CD14-positive monocyte (primary cell): Measurements from ENCODE around the gene MRM3. TPM values are rescaled to one million over a fixed set of nuclear protein-coding genes. Genes with fewer than 3 reads are reported as not detected.
"Not testable (repeated sequence)": the region's sequence is repeated elsewhere in the genome, so short reads cannot be mapped to it uniquely, and the experiment has no call there.

Experiments
- DNase-seq, 3 donors: peaks; one replicate each; pipeline ENCODE4 v3.0.0-alpha.2; 2011 to 2022
- H2AFZ ChIP-seq: 2 replicates; pipeline ENCODE4 v1.6.0; 2012; ENCODE audit warnings: mild to moderate bottlenecking, low read depth, low read length, inconsistent platforms; ENCODE audit not compliant: insufficient read depth, poor library complexity, severe bottlenecking
- H3K27ac ChIP-seq, 2 donors: 1 replicate in 1 of 2; 2 replicates in 1 of 2; pipeline ENCODE4 v1.5.1; 2012 to 2013; ENCODE audit warnings: low read length in 2 of 2, control low read depth in 1 of 2, inconsistent platforms in 1 of 2, low read depth in 1 of 2, mild to moderate bottlenecking in 1 of 2
- H3K27me3 ChIP-seq, 2 donors: one replicate each; pipeline versions ENCODE4 v1.6.0 to v1.6.1; 2011 to 2013; ENCODE audit warnings: low read length in 2 of 2; ENCODE audit not compliant: control insufficient read depth in 2 of 2, insufficient read depth in 2 of 2
- H3K36me3 ChIP-seq, 2 donors: replicated peaks in 1 of 2; 1 replicate in 1 of 2; 2 replicates in 1 of 2; pipeline versions ENCODE4 v1.5.1 to v1.6.1; 2012 to 2013; ENCODE audit warnings: low read length in 2 of 2, control low read depth in 1 of 2, inconsistent platforms in 1 of 2, mild to moderate bottlenecking in 1 of 2; ENCODE audit not compliant: insufficient read depth in 2 of 2, control insufficient read depth in 1 of 2
- H3K4me1 ChIP-seq, 2 donors: 1 replicate in 1 of 2; 2 replicates in 1 of 2; pipeline versions ENCODE4 v1.5.1 to v1.6.1; 2012 to 2013; ENCODE audit warnings: low read length in 2 of 2, control low read depth in 1 of 2, inconsistent platforms in 1 of 2, mild to moderate bottlenecking in 1 of 2, moderate library complexity in 1 of 2; ENCODE audit not compliant: insufficient read depth in 2 of 2, control insufficient read depth in 1 of 2
- H3K4me2 ChIP-seq: replicated peaks from 2 replicates; pipeline ENCODE3; 2012; ENCODE audit warnings: low read length, moderate library complexity, mild to moderate bottlenecking; ENCODE audit not compliant: poor library complexity, severe bottlenecking; ENCODE audit errors: extremely low read depth
- H3K4me3 ChIP-seq, 3 experiments: fragments of 200-600 bp in 1 of 3; sonication (generic) in 1 of 3; replicated peaks in 1 of 3; 1 replicate in 2 of 3; 2 replicates in 1 of 3; pipeline ENCODE4 v1.5.1; 2011 to 2013; ENCODE audit warnings: low read length in 3 of 3, mild to moderate bottlenecking in 3 of 3, control low read depth in 2 of 3, low read depth in 2 of 3, inconsistent platforms in 1 of 3, moderate library complexity in 1 of 3
- H3K79me2 ChIP-seq: 2 replicates; pipeline ENCODE4 v1.6.0; 2012; ENCODE audit warnings: mild to moderate bottlenecking, control low read depth, inconsistent platforms, low read length, moderate library complexity; ENCODE audit not compliant: insufficient read depth
- H3K9ac ChIP-seq: 2 replicates; pipeline ENCODE4 v1.6.0; 2017; ENCODE audit warnings: low read length, mild to moderate bottlenecking; ENCODE audit not compliant: insufficient read depth, poor library complexity, severe bottlenecking
- H3K9me3 ChIP-seq, 2 donors: replicated peaks in 1 of 2; 1 replicate in 1 of 2; 2 replicates in 1 of 2; pipeline versions ENCODE4 v1.5.1 to v1.6.1; 2012 to 2013; ENCODE audit warnings: low read length in 2 of 2, control low read depth in 1 of 2; ENCODE audit not compliant: control insufficient read depth in 1 of 2, insufficient read depth in 1 of 2
- H4K20me1 ChIP-seq: 2 replicates; pipeline ENCODE4 v1.6.0; 2012; ENCODE audit warnings: mild to moderate bottlenecking, low read length, control low read depth, moderate library complexity; ENCODE audit not compliant: insufficient read depth
- H3K27ac Mint-ChIP-seq, 7 donors: one replicate each; pipeline ENCODE4 v1.8.0; 2020; ENCODE audit warnings: mild to moderate bottlenecking in 7 of 7, mixed read lengths in 7 of 7, moderate library complexity in 6 of 7, inconsistent platforms in 2 of 7
- H3K27me3 Mint-ChIP-seq, 3 donors: one replicate each; pipeline ENCODE4 v1.8.0; 2021 to 2022; ENCODE audit warnings: low read depth in 3 of 3, mild to moderate bottlenecking in 3 of 3, mixed read lengths in 3 of 3, moderate library complexity in 3 of 3, inconsistent platforms in 1 of 3
- H3K36me3 Mint-ChIP-seq, 2 donors: one replicate each; pipeline ENCODE4 v1.8.0; 2020; ENCODE audit warnings: mixed read lengths in 2 of 2, inconsistent platforms in 1 of 2, mild to moderate bottlenecking in 1 of 2
- H3K4me1 Mint-ChIP-seq: one replicate; pipeline ENCODE4 v1.8.0; 2020; ENCODE audit warnings: mild to moderate bottlenecking, mixed read lengths
- H3K4me3 Mint-ChIP-seq, 2 donors: one replicate each; pipeline ENCODE4 v1.8.0; 2020; ENCODE audit warnings: mild to moderate bottlenecking in 2 of 2, mixed read lengths in 2 of 2, moderate library complexity in 1 of 2
- H3K9me3 Mint-ChIP-seq, 7 donors: one replicate each; pipeline ENCODE4 v1.8.0; 2020 to 2022; ENCODE audit warnings: mixed read lengths in 7 of 7, mild to moderate bottlenecking in 6 of 7, moderate library complexity in 6 of 7, inconsistent platforms in 2 of 7
- CTCF ChIP-seq: fragments of 200-600 bp; IDR thresholded peaks from one replicate; pipeline ENCODE4 v1.8.0; 2022; ENCODE audit warnings: antibody characterized with exemption, mild to moderate bottlenecking
- WGBS: methylation state at CpG from one replicate; pipeline ENCODE4 v1.1.5; 2013; ENCODE audit warnings: missing lambda C conversion rate; ENCODE audit not compliant: insufficient coverage; 5-methylcytosine and 5-hydroxymethylcytosine counted together
- intact Hi-C, 2 donors: fragments of 100-400 bp; cut with micrococcal nuclease; formaldehyde crosslinking; loops; one replicate each; pipeline versions ENCODE4 v1.15.0 to v1.15.1; 2023
- polyA plus RNA-seq, 3 donors: library from polyadenylated mRNA; depleted of rRNA in 1 of 3; unstranded in 2 of 3; stranded (reverse) in 1 of 3; fragments of 300-500 nt in 2 of 3; fragments of >200 nt in 1 of 3; fragmentation: Illumina TruSeq in 2 of 3; gene quantifications; 1 replicate in 2 of 3; 2 replicates in 1 of 3; pipeline ENCODE4 v1.2.3, GENCODE V29; 2012 to 2021

Gene MRM3
- polyA plus RNA-seq, 3 donors, result 9.3 to 15.4 (median 12.8) TPM

- H3K79me2 ChIP-seq, result peaks cover 37% of the 10 kb centered on the region
- H3K4me3 ChIP-seq, result no peak overlapping the region
- intact Hi-C loops, result no loop called here
- H3K27ac ChIP-seq, result no peak overlapping the region
- Mint-ChIP-seq H3K4me3 (no peak overlapping the region), H3K9me3 (peaks cover 0 to 3% (median 0%) of the 10 kb centered on the region in 7 donors), H3K36me3 (peaks cover 70 to 72% of the 10 kb centered on the region in 2 donors), H3K27me3 (peaks cover 2 to 4% (median 2%) of the 10 kb centered on the region in 3 donors), H3K4me1 (peaks cover 21% of the 10 kb centered on the region), H3K27ac (peak overlapping the region in 2 of 7 donors; percentile 59)
- H3K27me3 ChIP-seq, result no peaks in the 10 kb centered on the region
- no peak for TF ChIP-seq CTCF
- no peaks in the 10 kb centered on the region for H3K9me3 ChIP-seq
- no peak for DNase-seq
- peaks cover 5% of the 10 kb centered on the region for H4K20me1 ChIP-seq
- 98% methylated on average over 6 of the region's 9 CpGs for WGBS
- no peak overlapping the region for H3K9ac ChIP-seq
- peaks cover 45 to 67% of the 10 kb centered on the region in 2 donors for H3K36me3 ChIP-seq
- peaks cover 9 to 10% of the 10 kb centered on the region in 2 donors for H3K4me1 ChIP-seq
- no peak overlapping the region for H3K4me2 ChIP-seq
- H2AFZ ChIP-seq, result no peak overlapping the region
Measured at GRCh38 chr17:746181-746580, 36.0 kb upstream of the MRM3 start.

DNA sequence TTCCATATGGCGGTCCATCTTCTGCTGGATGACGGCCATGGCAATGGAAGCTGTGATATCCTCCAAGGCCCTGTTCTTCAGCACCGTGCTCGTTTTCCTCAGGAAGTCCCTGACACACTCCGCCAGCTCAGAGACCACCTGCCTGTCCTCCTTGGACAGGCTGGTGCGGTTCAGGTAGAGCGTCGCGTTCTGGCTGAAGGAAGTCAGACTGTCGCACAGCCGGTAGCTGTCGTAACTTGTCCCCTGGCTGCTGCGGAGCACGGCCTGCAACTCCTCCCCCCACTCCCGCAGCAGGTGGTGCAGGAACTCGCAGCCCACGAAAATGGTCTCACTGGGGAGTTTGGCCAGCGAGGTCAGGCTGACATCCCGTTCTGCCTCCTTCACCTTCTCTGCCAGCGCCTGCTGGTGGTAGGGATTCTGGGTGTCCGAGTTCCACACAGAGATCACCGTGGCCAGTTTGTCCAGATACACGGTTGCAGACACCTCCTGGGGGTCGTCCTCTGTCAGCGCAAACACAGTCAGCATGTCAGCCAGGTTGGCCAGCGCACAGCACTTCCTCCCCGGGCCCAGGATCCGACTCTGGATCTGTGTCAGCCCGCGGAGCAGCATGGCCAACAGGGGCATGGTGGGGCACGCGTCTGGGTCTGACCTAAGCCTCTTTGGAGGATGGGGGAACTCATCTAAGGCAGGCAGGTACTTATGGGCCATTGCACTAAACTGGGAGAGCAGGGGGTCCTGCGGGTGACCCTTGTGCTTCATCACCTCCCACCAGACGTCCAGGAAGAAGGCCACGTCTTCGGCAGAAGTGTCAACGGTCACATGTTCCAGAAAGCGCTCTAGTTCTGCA lies 35.1 kb upstream of the MRM3 start:
- H3K79me2 ChIP-seq, result peaks cover 43% of the 10 kb centered on the region

GRCh38 chr17:748604-749003 lies 33.5 kb upstream of the MRM3 start:
- H3K9me3 ChIP-seq, H3K27ac ChIP-seq, DNase-seq, H3K9ac ChIP-seq, H3K9me3 Mint-ChIP-seq, H3K27me3 ChIP-seq, H3K4me2 ChIP-seq, H3K27me3 Mint-ChIP-seq, H4K20me1 ChIP-seq, intact Hi-C loops, H3K4me3 Mint-ChIP-seq, H3K4me3 ChIP-seq, H2AFZ ChIP-seq: not testable (repeated sequence)
- H3K79me2 ChIP-seq, result peaks cover 43% of the 10 kb centered on the region
- H3K4me1 Mint-ChIP-seq, result peaks cover 29% of the 10 kb centered on the region
- H3K4me1 ChIP-seq, result peaks cover 19 to 26% of the 10 kb centered on the region in 2 donors
- H3K27ac Mint-ChIP-seq, result peak overlapping the region in 2 of 7 donors; percentile 55 to 62
- H3K36me3 ChIP-seq, result peaks cover 41 to 50% of the 10 kb centered on the region in 2 donors
- WGBS, result 100% methylated on average over 1 of the region's 4 CpGs
- H3K36me3 Mint-ChIP-seq, result peaks cover 50 to 52% of the 10 kb centered on the region in 2 donors

More for the DNA sequence above, 35.1 kb upstream of the MRM3 start:
- Mint-ChIP-seq H3K27ac (peak overlapping the region in 2 of 7 donors; percentile 28 to 57), H3K27me3 (peaks cover 2 to 4% (median 2%) of the 10 kb centered on the region in 3 donors), H3K36me3 (peaks cover 63 to 64% of the 10 kb centered on the region in 2 donors), H3K9me3 (peaks cover 0 to 3% (median 0%) of the 10 kb centered on the region in 7 donors), H3K4me1 (peaks cover 23% of the 10 kb centered on the region), H3K4me3 (no peak overlapping the region)
- Histone ChIP-seq H3K27me3 (no peaks in the 10 kb centered on the region), H3K4me1 (peaks cover 13 to 17% of the 10 kb centered on the region in 2 donors), H4K20me1 (peaks cover 5% of the 10 kb centered on the region), H3K27ac (no peak overlapping the region), H3K4me2 (no peak overlapping the region), H3K9me3 (no peaks in the 10 kb centered on the region), H3K9ac (no peak overlapping the region), H2AFZ (no peak overlapping the region), H3K36me3 (peaks cover 45 to 66% of the 10 kb centered on the region in 2 donors), H3K4me3 (no peak overlapping the region)
- intact Hi-C loops, result no loop called here
- WGBS, result 90% methylated on average over 37 of the region's 38 CpGs
- no peak for DNase-seq
- no peak for TF ChIP-seq CTCF
